GM12878 (cell line): ENCODE results near the gene TMEM14A. TPM values are rescaled to one million over a fixed set of nuclear protein-coding genes. Genes with fewer than 3 reads are reported as not detected.

Experiments
- ATAC-seq: fragments of 200-7000 bp; cut with Tn5 transposase; 3 replicates; pipeline ENCODE4 v1.9.1; 2020; ENCODE audit warnings: mild to moderate bottlenecking, moderate library complexity
- BruUV-seq: library from RNA; stranded (reverse); fragments of 400-500 nt; replicated peaks from 2 replicates; lab custom pipeline; 2021; lab: Mats Ljungman, UMichigan
- CTCF ChIA-PET: fragments of 300-600 bp; sonication (Branson Sonifier 250); formaldehyde crosslinking; extraction: SDS; loops from one replicate; lab custom pipeline; 2021; ENCODE audit warnings: inconsistent platforms; lab: Yijun Ruan, JAX
- POLR2A ChIA-PET: fragments of 350-600 bp; formaldehyde crosslinking; extraction: SDS; loops from one replicate; lab custom pipeline; 2021; ENCODE audit warnings: inconsistent platforms; lab: Charles Lee
- RAD21 ChIA-PET: fragments of 300-600 bp; sonication (Branson Sonifier 250); formaldehyde crosslinking; loops from one replicate; lab custom pipeline; 2023; ENCODE audit warnings: antibody characterized with exemption; ENCODE audit not compliant: unreplicated experiment; lab: Charles Lee
- SMC1A ChIA-PET: fragments of 300-600 bp; sonication (Branson Sonifier 250); formaldehyde crosslinking; loops from one replicate; lab custom pipeline; 2023; ENCODE audit not compliant: unreplicated experiment, uncharacterized antibody; lab: Charles Lee
- DNase-seq: peaks from one replicate; pipeline ENCODE4 v3.0.0-alpha.2; 2011; ENCODE audit warnings: low read depth, low spot score
- FAIRE-seq: peaks from 3 replicates; lab custom pipeline; 2011; peaks lifted over from hg19 to GRCh38; lab: Jason Lieb, UNC
- H2AFZ ChIP-seq: 2 replicates; pipeline ENCODE4 v1.6.0; 2011; ENCODE audit warnings: low read depth, low read length, control low read depth; ENCODE audit not compliant: control insufficient read depth
- H3K27ac ChIP-seq: 2 replicates; pipeline ENCODE4 v1.5.1; 2011; ENCODE audit warnings: control low read depth; ENCODE audit not compliant: control insufficient read depth, insufficient read depth
- H3K27me3 ChIP-seq, 2 experiments: replicated peaks in 1 of 2; 2 replicates each; pipeline versions ENCODE4 v1.6.0 to v1.6.1; 2011; ENCODE audit warnings: low read length in 1 of 2; ENCODE audit not compliant: control insufficient read depth in 2 of 2, insufficient read depth in 2 of 2
- H3K36me3 ChIP-seq, 2 experiments: 2 replicates each; pipeline ENCODE4 v1.5.1; 2011; ENCODE audit warnings: low read length in 1 of 2; ENCODE audit not compliant: control insufficient read depth in 2 of 2, insufficient read depth in 2 of 2
- H3K4me1 ChIP-seq: 2 replicates; pipeline ENCODE4 v1.6.1; 2011; ENCODE audit warnings: mild to moderate bottlenecking, low read length, moderate library complexity, mixed read lengths; ENCODE audit not compliant: control insufficient read depth, insufficient read depth
- H3K4me2 ChIP-seq: 2 replicates; pipeline ENCODE4 v1.6.0; 2011; ENCODE audit warnings: control low read depth; ENCODE audit not compliant: control insufficient read depth, insufficient read depth
- H3K4me3 ChIP-seq: fragments of 200-600 bp; sonication (generic); 2 replicates; pipeline ENCODE4 v1.5.1; 2016
- H3K79me2 ChIP-seq: 2 replicates; pipeline ENCODE4 v1.6.0; 2011; ENCODE audit warnings: low read length; ENCODE audit not compliant: control insufficient read depth, insufficient read depth
- H3K9ac ChIP-seq: 2 replicates; pipeline ENCODE4 v1.8.0; 2011; ENCODE audit warnings: low read length, control low read depth, mixed read lengths; ENCODE audit not compliant: control insufficient read depth, insufficient read depth
- H3K9me3 ChIP-seq: replicated peaks from 3 replicates; pipeline ENCODE4 v1.5.1; 2011; ENCODE audit warnings: mild to moderate bottlenecking, low read length; ENCODE audit not compliant: control insufficient read depth, insufficient read depth
- H4K20me1 ChIP-seq: 2 replicates; pipeline ENCODE4 v1.6.0; 2011; ENCODE audit not compliant: control insufficient read depth, insufficient read depth
- CHD1 ChIP-seq: IDR thresholded peaks from 2 replicates; pipeline ENCODE4 v1.6.1; 2012; ENCODE audit warnings: low read depth, low read length, improper control_type of control experiment
- IKZF2 ChIP-seq, 2 experiments: fragments of 450-650 bp; IDR thresholded peaks; 2 replicates each; pipeline ENCODE4 v1.6.1; 2017; ENCODE audit warnings: mild to moderate bottlenecking in 2 of 2, moderate library complexity in 2 of 2
- MXI1 ChIP-seq: fragments of 150-350 bp; IDR thresholded peaks from 2 replicates; pipeline ENCODE4 v1.6.1; 2011; ENCODE audit warnings: low read depth, mild to moderate bottlenecking, inconsistent platforms, low read length, improper control_type of control experiment
- PKNOX1 ChIP-seq: fragments of 450-650 bp; IDR thresholded peaks from 2 replicates; pipeline ENCODE4 v1.6.1; 2016; ENCODE audit warnings: mild to moderate bottlenecking
- ZNF622 ChIP-seq: fragments of 450-650 bp; IDR thresholded peaks from 2 replicates; pipeline ENCODE4 v1.6.1; 2017; ENCODE audit warnings: mild to moderate bottlenecking, inconsistent platforms
- WGBS: methylation state at CpG from one replicate; pipeline ENCODE4 v1.1.6; 2016; ENCODE audit warnings: low lambda C conversion rate; ENCODE audit not compliant: insufficient replicate concordance, insufficient coverage; ENCODE audit errors: missing lambda C conversion rate; 5-methylcytosine and 5-hydroxymethylcytosine counted together
- in situ Hi-C: fragments of 300-500 bp; cut with MboI; formaldehyde crosslinking; loops from 9 replicates; pipeline ENCODE4 v1.14.3; 2018; ENCODE audit warnings: mixed read lengths
- intact Hi-C: fragments of 100-400 bp; cut with micrococcal nuclease; formaldehyde crosslinking; loops from one replicate; pipeline ENCODE4 v1.14.2; 2022; ENCODE audit not compliant: unreplicated experiment
- polyA plus RNA-seq, 11 experiments: library from polyadenylated mRNA; depleted of rRNA in 4 of 11; unstranded in 6 of 11; stranded (reverse) in 5 of 11; fragments of >200 nt; fragmentation: Nextera tagmentation in 4 of 11; fragmentation: Illumina TruSeq in 1 of 11; extraction: Ambion mirVana in 4 of 11; extraction: Trizol in 1 of 11; gene quantifications; 1 replicate in 1 of 11; 2 replicates in 10 of 11; pipeline versions ENCODE4 v1.2.1 to v1.2.3, GENCODE V29; 2011 to 2016; ENCODE audit warnings: inconsistent platforms in 2 of 11, missing spikeins in 2 of 11, low read depth in 1 of 11
- total RNA-seq, 4 experiments: library from RNA; depleted of rRNA in 3 of 4; stranded (reverse); fragments of >200 nt in 3 of 4; fragmentation: Illumina TruSeq in 1 of 4; extraction: Trizol in 1 of 4; gene quantifications; 2 replicates each; pipeline versions ENCODE4 v1.2.1 to v1.2.3, GENCODE V29; 2013 to 2021
- TF ChIP-seq, protein P1 (sequence below): fragments of 150-350 bp; IDR thresholded peaks from 2 replicates; pipeline ENCODE4 v1.6.1; 2014; ENCODE audit warnings: mild to moderate bottlenecking, low read depth, low read length
- TF ChIP-seq, protein P2 (sequence below): IDR thresholded peaks from 2 replicates; pipeline ENCODE4 v1.6.1; 2012; ENCODE audit warnings: improper control_type of control experiment, low read depth, low read length; ENCODE audit not compliant: insufficient replicate concordance

Gene TMEM14A
- total and polyA plus RNA-seq, 10 of the 15 experiments (the other 5 are each of a cell fraction or from before 2014, with no cell fraction given) = 15.6 to 143 (median 33.1) TPM

- no peaks in the 10 kb centered on the region for H3K27me3 ChIP-seq
- no peak overlapping the region for H3K27ac ChIP-seq
- intact Hi-C loops = no loop called here
- H3K4me2 ChIP-seq = no peak overlapping the region
- BruUV-seq = no TSS peak
- CTCF ChIA-PET = no interaction called here
- H3K4me1 ChIP-seq = peaks cover 5% of the 10 kb centered on the region
- H3K79me2 ChIP-seq = no peaks in the 10 kb centered on the region
- H3K9me3 ChIP-seq = no peaks in the 10 kb centered on the region
- H4K20me1 ChIP-seq = no peaks in the 10 kb centered on the region
- no peak for ATAC-seq
- TF ChIP-seq PKNOX1 = no peak
- TF ChIP-seq, protein P1, sequence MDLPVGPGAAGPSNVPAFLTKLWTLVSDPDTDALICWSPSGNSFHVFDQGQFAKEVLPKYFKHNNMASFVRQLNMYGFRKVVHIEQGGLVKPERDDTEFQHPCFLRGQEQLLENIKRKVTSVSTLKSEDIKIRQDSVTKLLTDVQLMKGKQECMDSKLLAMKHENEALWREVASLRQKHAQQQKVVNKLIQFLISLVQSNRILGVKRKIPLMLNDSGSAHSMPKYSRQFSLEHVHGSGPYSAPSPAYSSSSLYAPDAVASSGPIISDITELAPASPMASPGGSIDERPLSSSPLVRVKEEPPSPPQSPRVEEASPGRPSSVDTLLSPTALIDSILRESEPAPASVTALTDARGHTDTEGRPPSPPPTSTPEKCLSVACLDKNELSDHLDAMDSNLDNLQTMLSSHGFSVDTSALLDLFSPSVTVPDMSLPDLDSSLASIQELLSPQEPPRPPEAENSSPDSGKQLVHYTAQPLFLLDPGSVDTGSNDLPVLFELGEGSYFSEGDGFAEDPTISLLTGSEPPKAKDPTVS = no peak
- no peak for TF ChIP-seq IKZF2 (IDR thresholded peaks at IDR 0.05)
- TF ChIP-seq ZNF622 = no peak
- TF ChIP-seq, protein P2, sequence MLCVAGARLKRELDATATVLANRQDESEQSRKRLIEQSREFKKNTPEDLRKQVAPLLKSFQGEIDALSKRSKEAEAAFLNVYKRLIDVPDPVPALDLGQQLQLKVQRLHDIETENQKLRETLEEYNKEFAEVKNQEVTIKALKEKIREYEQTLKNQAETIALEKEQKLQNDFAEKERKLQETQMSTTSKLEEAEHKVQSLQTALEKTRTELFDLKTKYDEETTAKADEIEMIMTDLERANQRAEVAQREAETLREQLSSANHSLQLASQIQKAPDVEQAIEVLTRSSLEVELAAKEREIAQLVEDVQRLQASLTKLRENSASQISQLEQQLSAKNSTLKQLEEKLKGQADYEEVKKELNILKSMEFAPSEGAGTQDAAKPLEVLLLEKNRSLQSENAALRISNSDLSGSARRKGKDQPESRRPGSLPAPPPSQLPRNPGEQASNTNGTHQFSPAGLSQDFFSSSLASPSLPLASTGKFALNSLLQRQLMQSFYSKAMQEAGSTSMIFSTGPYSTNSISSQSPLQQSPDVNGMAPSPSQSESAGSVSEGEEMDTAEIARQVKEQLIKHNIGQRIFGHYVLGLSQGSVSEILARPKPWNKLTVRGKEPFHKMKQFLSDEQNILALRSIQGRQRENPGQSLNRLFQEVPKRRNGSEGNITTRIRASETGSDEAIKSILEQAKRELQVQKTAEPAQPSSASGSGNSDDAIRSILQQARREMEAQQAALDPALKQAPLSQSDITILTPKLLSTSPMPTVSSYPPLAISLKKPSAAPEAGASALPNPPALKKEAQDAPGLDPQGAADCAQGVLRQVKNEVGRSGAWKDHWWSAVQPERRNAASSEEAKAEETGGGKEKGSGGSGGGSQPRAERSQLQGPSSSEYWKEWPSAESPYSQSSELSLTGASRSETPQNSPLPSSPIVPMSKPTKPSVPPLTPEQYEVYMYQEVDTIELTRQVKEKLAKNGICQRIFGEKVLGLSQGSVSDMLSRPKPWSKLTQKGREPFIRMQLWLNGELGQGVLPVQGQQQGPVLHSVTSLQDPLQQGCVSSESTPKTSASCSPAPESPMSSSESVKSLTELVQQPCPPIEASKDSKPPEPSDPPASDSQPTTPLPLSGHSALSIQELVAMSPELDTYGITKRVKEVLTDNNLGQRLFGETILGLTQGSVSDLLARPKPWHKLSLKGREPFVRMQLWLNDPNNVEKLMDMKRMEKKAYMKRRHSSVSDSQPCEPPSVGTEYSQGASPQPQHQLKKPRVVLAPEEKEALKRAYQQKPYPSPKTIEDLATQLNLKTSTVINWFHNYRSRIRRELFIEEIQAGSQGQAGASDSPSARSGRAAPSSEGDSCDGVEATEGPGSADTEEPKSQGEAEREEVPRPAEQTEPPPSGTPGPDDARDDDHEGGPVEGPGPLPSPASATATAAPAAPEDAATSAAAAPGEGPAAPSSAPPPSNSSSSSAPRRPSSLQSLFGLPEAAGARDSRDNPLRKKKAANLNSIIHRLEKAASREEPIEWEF = no peak
- no peak for TF ChIP-seq CHD1
- no peak for TF ChIP-seq MXI1
- RAD21 ChIA-PET = no interaction called here
- no peak for FAIRE-seq
- no peak for DNase-seq
- in situ Hi-C loops = no loop called here
- no peak overlapping the region for H3K4me3 ChIP-seq
- POLR2A ChIA-PET = no interaction called here
- SMC1A ChIA-PET = interaction anchor here (1.1 kb wide), 1 partner anchor 9 kb away, joined by 3 read pairs; no protein-coding TSS in a partner anchor
- WGBS = 17% methylated on average over 3 of the region's 3 CpGs
- no peaks in the 10 kb centered on the region for H3K36me3 ChIP-seq
- no peak overlapping the region for H2AFZ ChIP-seq
- no peak overlapping the region for H3K9ac ChIP-seq
Observed at GRCh38 chr6:52728394-52728793, 57.5 kb downstream of the TMEM14A start.
